Measurements from ENCODE around the gene WNK4. TPM values are rescaled to one million over a fixed set of nuclear protein-coding genes. Genes with fewer than 3 reads are reported as not detected.

WNK4 gene
- total and polyA plus RNA-seq, 7 donors, result 0.28 to 14.4 (median 13.6) TPM; not detected in 3

DNA sequence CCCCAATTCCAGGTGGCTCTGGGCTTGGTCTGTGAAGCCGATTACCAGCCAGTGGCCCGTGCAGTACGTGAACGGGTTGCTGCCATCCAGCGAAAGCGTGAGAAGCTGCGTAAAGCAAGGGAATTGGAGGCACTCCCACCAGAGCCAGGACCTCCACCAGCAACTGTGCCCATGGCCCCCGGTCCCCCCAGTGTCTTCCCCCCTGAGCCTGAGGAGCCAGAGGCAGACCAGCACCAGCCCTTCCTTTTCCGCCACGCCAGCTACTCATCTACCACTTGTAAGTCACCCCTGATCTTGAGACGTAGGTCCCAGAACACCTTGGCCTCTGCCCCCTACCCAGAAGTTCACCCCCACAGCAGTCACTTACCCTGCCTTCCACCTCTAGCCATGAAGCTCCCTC, 6.9 kb downstream of the WNK4 start:
- 89 to 93% methylated on average over 11 of the region's 11 CpGs for WGBS, 2 donors
- no peak for DNase-seq
- TF ChIP-seq, protein P1, sequence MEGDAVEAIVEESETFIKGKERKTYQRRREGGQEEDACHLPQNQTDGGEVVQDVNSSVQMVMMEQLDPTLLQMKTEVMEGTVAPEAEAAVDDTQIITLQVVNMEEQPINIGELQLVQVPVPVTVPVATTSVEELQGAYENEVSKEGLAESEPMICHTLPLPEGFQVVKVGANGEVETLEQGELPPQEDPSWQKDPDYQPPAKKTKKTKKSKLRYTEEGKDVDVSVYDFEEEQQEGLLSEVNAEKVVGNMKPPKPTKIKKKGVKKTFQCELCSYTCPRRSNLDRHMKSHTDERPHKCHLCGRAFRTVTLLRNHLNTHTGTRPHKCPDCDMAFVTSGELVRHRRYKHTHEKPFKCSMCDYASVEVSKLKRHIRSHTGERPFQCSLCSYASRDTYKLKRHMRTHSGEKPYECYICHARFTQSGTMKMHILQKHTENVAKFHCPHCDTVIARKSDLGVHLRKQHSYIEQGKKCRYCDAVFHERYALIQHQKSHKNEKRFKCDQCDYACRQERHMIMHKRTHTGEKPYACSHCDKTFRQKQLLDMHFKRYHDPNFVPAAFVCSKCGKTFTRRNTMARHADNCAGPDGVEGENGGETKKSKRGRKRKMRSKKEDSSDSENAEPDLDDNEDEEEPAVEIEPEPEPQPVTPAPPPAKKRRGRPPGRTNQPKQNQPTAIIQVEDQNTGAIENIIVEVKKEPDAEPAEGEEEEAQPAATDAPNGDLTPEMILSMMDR (IDR thresholded peaks at IDR 0.05), result no peak
- TF ChIP-seq POLR2A (IDR thresholded peaks at IDR 0.05) (no peak), POLR2AphosphoS5 (IDR thresholded peaks at IDR 0.05) (no peak), EP300 (IDR thresholded peaks at IDR 0.05) (no peak)
- H3K27me3 ChIP-seq, result peaks cover 23 to 67% (median 54%) of the 10 kb centered on the region in 3 donors
- peaks cover 0 to 14% (median 7%) of the 10 kb centered on the region in 4 donors for H3K4me1 ChIP-seq
- intact Hi-C loops (cut with DNase I), result no loop called here
- no peak overlapping the region for H3K4me3 ChIP-seq
- no peaks in the 10 kb centered on the region for H3K36me3 ChIP-seq
- no peak overlapping the region for H3K27ac ChIP-seq
- H3K9me3 ChIP-seq, result no peaks in the 10 kb centered on the region

DNA sequence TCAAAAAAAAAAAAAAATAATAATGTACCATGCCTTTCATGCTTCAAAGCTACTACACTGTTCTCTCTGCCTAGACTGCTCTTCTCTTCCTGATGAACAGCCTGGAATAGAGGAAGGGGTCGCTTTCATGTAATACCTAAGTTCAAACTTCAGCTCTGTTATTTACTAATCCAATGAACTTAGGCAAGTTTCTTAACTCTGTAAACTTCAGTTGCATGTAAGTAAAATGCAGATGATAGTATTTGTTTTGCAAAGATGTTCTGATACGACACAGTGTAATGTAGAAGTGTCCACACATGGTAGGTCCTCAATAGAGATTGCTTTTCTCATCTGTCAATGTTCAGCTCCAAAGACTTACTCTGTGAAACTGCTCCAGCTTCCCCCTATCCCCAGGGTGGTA, 11.5 kb downstream of the WNK4 start:
- intact Hi-C loops (cut with DNase I), result no loop called here
- no peaks in the 10 kb centered on the region for H3K9me3 ChIP-seq
- no peak overlapping the region for H3K4me3 ChIP-seq
- 87 to 88% methylated on average over 2 of the region's 2 CpGs for WGBS, 2 donors
- peaks cover 0 to 20% (median 8%) of the 10 kb centered on the region in 3 donors for H3K27me3 ChIP-seq
- no peak for DNase-seq
- no peak overlapping the region for H3K27ac ChIP-seq
- no peak for TF ChIP-seq EP300 (IDR thresholded peaks at IDR 0.05)
- TF ChIP-seq, protein P1 (IDR thresholded peaks at IDR 0.05), result no peak
- no peak for TF ChIP-seq POLR2A (IDR thresholded peaks at IDR 0.05)
- TF ChIP-seq POLR2AphosphoS5 (IDR thresholded peaks at IDR 0.05), result no peak
- H3K4me1 ChIP-seq, result peaks cover 0 to 7% (median 3%) of the 10 kb centered on the region in 4 donors
- H3K36me3 ChIP-seq, result peaks cover 0 to 18% (median 0%) of the 10 kb centered on the region in 4 donors

DNA sequence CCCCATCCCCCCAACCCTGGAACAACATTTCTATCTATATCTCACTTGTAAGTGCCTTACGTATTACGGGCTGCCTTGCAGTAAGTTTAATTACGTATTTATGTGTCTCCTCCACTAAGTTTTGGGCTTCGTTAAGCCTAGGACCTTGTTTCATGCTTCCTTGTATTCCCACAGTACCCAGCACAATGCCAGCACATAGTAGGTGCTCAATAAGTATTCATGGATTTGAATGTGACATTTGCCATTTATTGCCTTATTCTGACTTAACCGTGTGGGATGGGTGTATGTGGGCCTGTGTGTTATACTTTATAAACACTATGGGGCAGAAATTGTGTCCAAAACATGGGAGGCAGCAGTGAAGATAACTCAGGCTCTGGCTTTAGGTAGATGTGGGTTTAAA, 12.1 kb downstream of the WNK4 start:
- DNase-seq, result no peak
- Histone ChIP-seq H3K4me1 (peaks cover 0 to 13% (median 9%) of the 10 kb centered on the region in 4 donors), H3K9me3 (no peaks in the 10 kb centered on the region), H3K27ac (no peak overlapping the region), H3K36me3 (peaks cover 0 to 23% (median 0%) of the 10 kb centered on the region in 4 donors), H3K27me3 (peaks cover 0 to 14% (median 2%) of the 10 kb centered on the region in 3 donors), H3K4me3 (no peak overlapping the region)
- 76 to 81% methylated on average over 5 of the region's 5 CpGs for WGBS, 2 donors
- TF ChIP-seq, protein P1 (IDR thresholded peaks at IDR 0.05), result no peak
- TF ChIP-seq POLR2A (IDR thresholded peaks at IDR 0.05), result no peak
- no peak for TF ChIP-seq POLR2AphosphoS5 (IDR thresholded peaks at IDR 0.05)
- TF ChIP-seq EP300 (IDR thresholded peaks at IDR 0.05), result no peak
- intact Hi-C loops (cut with DNase I), result no loop called here

DNA sequence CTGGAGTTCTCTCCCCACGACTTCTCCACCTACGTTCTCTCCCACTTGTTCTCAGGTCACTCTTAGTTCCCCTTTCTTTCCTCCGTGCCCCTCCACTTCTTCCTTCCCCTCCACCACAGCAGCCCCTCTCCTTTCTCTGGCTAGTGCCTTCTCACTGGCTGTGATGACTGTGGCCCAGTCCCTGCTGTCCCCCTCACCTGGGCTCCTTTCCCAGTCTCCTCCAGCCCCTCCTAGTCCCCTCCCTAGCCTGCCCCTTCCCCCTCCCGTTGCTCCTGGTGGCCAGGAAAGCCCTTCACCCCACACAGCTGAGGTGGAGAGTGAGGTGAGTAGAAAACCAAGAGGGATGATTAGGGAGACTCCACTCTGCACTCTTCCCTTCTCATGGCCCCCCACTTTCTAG, 14.7 kb downstream of the WNK4 start:
- Histone ChIP-seq H3K27me3 (no peaks in the 10 kb centered on the region), H3K9me3 (no peaks in the 10 kb centered on the region), H3K4me1 (peaks cover 0 to 25% (median 22%) of the 10 kb centered on the region in 4 donors), H3K27ac (no peak overlapping the region), H3K4me3 (no peak overlapping the region), H3K36me3 (peaks cover 0 to 23% (median 0%) of the 10 kb centered on the region in 4 donors)
- TF ChIP-seq POLR2AphosphoS5 (IDR thresholded peaks at IDR 0.05), result no peak
- no peak for TF ChIP-seq POLR2A (IDR thresholded peaks at IDR 0.05)
- TF ChIP-seq, protein P1 (IDR thresholded peaks at IDR 0.05), result no peak
- TF ChIP-seq EP300 (IDR thresholded peaks at IDR 0.05), result no peak
- intact Hi-C loops (cut with DNase I), result no loop called here
- no peak for DNase-seq
- 42 to 57% methylated on average over 4 of the region's 4 CpGs for WGBS, 2 donors

DNA sequence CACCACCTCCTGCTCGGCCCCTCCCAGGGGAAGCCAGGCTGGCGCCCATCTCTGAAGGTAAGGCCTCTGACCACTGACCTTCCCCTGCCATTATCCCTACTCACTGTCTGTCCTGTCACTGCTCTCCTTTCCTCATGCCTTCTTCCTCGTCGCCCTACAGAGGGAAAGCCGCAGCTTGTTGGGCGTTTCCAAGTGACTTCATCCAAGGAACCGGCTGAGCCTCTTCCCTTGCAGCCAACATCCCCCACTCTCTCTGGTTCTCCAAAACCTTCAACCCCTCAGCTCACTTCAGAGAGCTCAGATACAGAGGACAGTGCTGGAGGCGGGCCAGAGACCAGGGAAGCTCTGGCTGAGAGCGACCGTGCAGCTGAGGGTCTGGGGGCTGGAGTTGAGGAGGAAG, 15.1 kb downstream of the WNK4 start:
- 39 to 80% methylated on average over 10 of the region's 10 CpGs for WGBS, 2 donors
- DNase-seq, result no peak
- H3K27ac ChIP-seq, result no peak overlapping the region

More for the DNA sequence above, 15.1 kb downstream of the WNK4 start:
- Histone ChIP-seq H3K36me3 (peaks cover 0 to 23% (median 0%) of the 10 kb centered on the region in 4 donors), H3K9me3 (no peaks in the 10 kb centered on the region), H3K4me3 (no peak overlapping the region), H3K27me3 (no peaks in the 10 kb centered on the region), H3K4me1 (peaks cover 0 to 25% (median 22%) of the 10 kb centered on the region in 4 donors)
- no peak for TF ChIP-seq POLR2AphosphoS5 (IDR thresholded peaks at IDR 0.05)
- no peak for TF ChIP-seq EP300 (IDR thresholded peaks at IDR 0.05)
- no peak for TF ChIP-seq POLR2A (IDR thresholded peaks at IDR 0.05)
- TF ChIP-seq, protein P1 (IDR thresholded peaks at IDR 0.05), result no peak
- intact Hi-C loops (cut with DNase I), result no loop called here
